ENCODE data around the gene DNAJB9. TPM values are rescaled to one million over a fixed set of nuclear protein-coding genes. Genes with fewer than 3 reads are reported as not detected.

The DNAJB9 gene
- total and polyA plus RNA-seq, 9 of the 15 experiments (the other 6 are each of a cell fraction or from before 2014, with no cell fraction given), result 4.3 to 34.2 (median 9.6) TPM

- peaks cover 11 to 23% of the 10 kb centered on the region in 2 experiments; a peak in 4 of 5 replicates for H3K4me1 ChIP-seq (replicated peaks in 1 of 2; ENCODE audit: control insufficient read depth in 2 of 2, insufficient read depth in 2 of 2, low read length in 2 of 2)
- CTCF ChIA-PET (ENCODE audit: low intra/inter-chr PET ratio), result no interaction called here
- peaks cover 6% of the 10 kb centered on the region; the same call in 1 of the 2 replicates for H4K20me1 ChIP-seq (replicated peaks; ENCODE audit: control insufficient read depth, insufficient read depth, low read length)
- H3K4me2 ChIP-seq (ENCODE audit: insufficient read depth, low read length), result no peak overlapping the region
- no peaks in the 10 kb centered on the region for H3K9me1 ChIP-seq (ENCODE audit: control insufficient read depth, insufficient read depth, low read length)
- whole genome bisulfite sequencing (ENCODE audit: insufficient coverage, low coverage, missing lambda C conversion rate), result 89% methylated on average over 2 of the region's 2 CpGs
- no peak overlapping the region for H3K4me3 ChIP-seq
- in situ Hi-C loops (cut with MboI) (no loop called here), intact Hi-C loops (cut with micrococcal nuclease) (no loop called here)
- no peak overlapping the region for H3K9ac ChIP-seq (ENCODE audit: insufficient read depth in 1 of 2, low read depth in 2 of 2, low read length in 2 of 2)
- H3K27me3 ChIP-seq (ENCODE audit: control insufficient read depth in 2 of 2, insufficient read depth in 2 of 2, low read length in 2 of 2), result no peaks in the 10 kb centered on the region
- no peak overlapping the region for H3K27ac ChIP-seq (ENCODE audit: extremely low read depth, low read depth, low read length)
- H2AFZ ChIP-seq (ENCODE audit: low read depth, low read length), result no peak overlapping the region
- no peaks in the 10 kb centered on the region for H3K9me3 ChIP-seq (replicated peaks; ENCODE audit: control insufficient read depth, insufficient read depth, low read depth, low read length)
- FAIRE-seq (no peak), ATAC-seq (no peak), DNase-seq (ENCODE audit: extremely low read depth in 1 of 4, low spot score in 3 of 4) (no peak)
- 0 out of 3 replicates have a peak, but pooled peaks cover 4% of the 10 kb centered on the region for H3K36me3 ChIP-seq (ENCODE audit: control insufficient read depth, insufficient read depth, low read length)
- POLR2A ChIA-PET, result interaction anchor here (1.3 to 2.1 kb wide), 2 partner anchors 10 to 46 kb away, joined by 3 to 11 read pairs; no protein-coding TSS in a partner anchor
- BruUV-seq (replicated peaks), result no TSS peak
- TF ChIP-seq CAMTA2 (CRISPR knock-in tag; conservative IDR thresholded peaks at IDR 0.05) (no peak), NONO (IDR thresholded peaks at IDR 0.05; ENCODE audit: low read depth in 2 of 2, low read length in 1 of 2) (no peak), DACH1 (IDR thresholded peaks at IDR 0.05; ENCODE audit: partially characterized antibody) (no peak), CXXC5 (CRISPR knock-in tag; IDR thresholded peaks at IDR 0.05) (no peak), KAT7 (CRISPR knock-in tag; IDR thresholded peaks at IDR 0.05; ENCODE audit: borderline replicate concordance) (no peak), HMBOX1 (IDR thresholded peaks at IDR 0.05) (no peak), U2AF1 (optimal IDR thresholded peaks at IDR 0.05; ENCODE audit: low read depth, low read length) (no peak), SREBF2 (CRISPR knock-in tag; IDR thresholded peaks at IDR 0.05) (no peak), MAFG (tag; conservative IDR thresholded peaks at IDR 0.05) (peak; percentile 17; the same call in 1 of the 2 replicates), ZNF445 (CRISPR knock-in tag; IDR thresholded peaks at IDR 0.05; ENCODE audit: low read depth) (no peak), SNAPC5 (CRISPR knock-in tag; IDR thresholded peaks at IDR 0.05) (no peak), TRIM28 (IDR thresholded peaks at IDR 0.05) (no peak), HIVEP1 (CRISPR knock-in tag; IDR thresholded peaks at IDR 0.05) (no peak), HMGXB4 (CRISPR knock-in tag; IDR thresholded peaks at IDR 0.05) (no peak), C11orf30 (IDR thresholded peaks at IDR 0.05; ENCODE audit: low read depth) (peak; percentile 63), CBX2 (IDR thresholded peaks at IDR 0.05; ENCODE audit: insufficient read depth, low read length, poor library complexity, severe bottlenecking) (no peak), PTRF (tag; IDR thresholded peaks at IDR 0.05) (no peak), ZNF316 (IDR thresholded peaks at IDR 0.05) (peak; percentile 79), TAF1 (IDR thresholded peaks at IDR 0.05; ENCODE audit: control insufficient read depth, extremely low read depth, insufficient read depth, low read length, severe bottlenecking) (no peak)
- peaks cover 40% of the 10 kb centered on the region for H3K79me2 ChIP-seq (ENCODE audit: control insufficient read depth, insufficient read depth, low read length)
These were observed 46.9 kb upstream of the DNAJB9 start for GRCh38 chr7:108522780-108523179.

Data from K562 (cell line).